A549 (cell line): ENCODE measurements around the gene TNFSF11.

Experiments
- CHD2 ChIP-seq: fragments of 150-350 bp; IDR thresholded peaks from 2 replicates; pipeline ENCODE4 v1.6.1; 2014; ENCODE audit warnings: low read length; ENCODE audit not compliant: partially characterized antibody
- CTCF ChIP-seq: fragments of >200 bp; sonication (Bioruptor Twin); formaldehyde crosslinking; IDR thresholded peaks from 3 replicates; pipeline ENCODE4 v1.5.1; 2016
- ELK1 ChIP-seq: fragments of 150-350 bp; IDR thresholded peaks from 2 replicates; pipeline ENCODE4 v1.6.1; 2014; ENCODE audit warnings: low read depth, mild to moderate bottlenecking, low read length
- ESRRA ChIP-seq: fragments of 150-350 bp; IDR thresholded peaks from 2 replicates; pipeline ENCODE4 v1.6.1; 2014; ENCODE audit warnings: mild to moderate bottlenecking, low read length, borderline replicate concordance
- FOSL2 ChIP-seq, 2 experiments: fragments of 450-650 bp in 1 of 2; fragments of >200 bp in 1 of 2; sonication (Bioruptor Twin) in 1 of 2; formaldehyde crosslinking; IDR thresholded peaks; 2 replicates each; pipeline versions ENCODE4 v1.5.0 to v1.6.1; 2016 to 2020; ENCODE audit warnings: mild to moderate bottlenecking in 1 of 2, moderate library complexity in 1 of 2
- JUN ChIP-seq, 2 experiments: fragments of >200 bp; sonication (Bioruptor Twin); formaldehyde crosslinking; IDR thresholded peaks; 2 replicates in 1 of 2; 3 replicates in 1 of 2; pipeline ENCODE4 v1.6.1; 2016 to 2017
- NFE2L2 ChIP-seq: fragments of 150-350 bp; conservative IDR thresholded peaks from 2 replicates; pipeline ENCODE4 v1.6.1; 2014; ENCODE audit warnings: low read length
- NR3C1 ChIP-seq: fragments of >200 bp; sonication (Bioruptor Twin); formaldehyde crosslinking; IDR thresholded peaks from 3 replicates; pipeline ENCODE4 v1.6.1; 2017
- POLR2A ChIP-seq: IDR thresholded peaks from 2 replicates; pipeline ENCODE4 v1.6.1; 2012; ENCODE audit warnings: mild to moderate bottlenecking, low read length
- ZSCAN20 ChIP-seq: fragments of 250-450 bp; sonication (Bioruptor Pico); IDR thresholded peaks from 2 replicates; pipeline ENCODE4 v1.8.0; 2022; ENCODE audit warnings: mild to moderate bottlenecking, moderate library complexity
- TF ChIP-seq, protein P1 (sequence below): fragments of 250-450 bp; sonication (Bioruptor Pico); IDR thresholded peaks from 2 replicates; pipeline ENCODE4 v1.5.0; 2021; ENCODE audit warnings: mild to moderate bottlenecking, moderate library complexity, borderline replicate concordance
- TF ChIP-seq, protein P2 (sequence below): fragments of >200 bp; sonication (Bioruptor Twin); formaldehyde crosslinking; IDR thresholded peaks from 3 replicates; pipeline ENCODE4 v1.6.1; 2016

- no peak for TF ChIP-seq JUN (IDR thresholded peaks at IDR 0.05)
- TF ChIP-seq NR3C1: no peak
- TF ChIP-seq NFE2L2: no peak
- no peak for TF ChIP-seq ELK1
- no peak for TF ChIP-seq ZSCAN20 (CRISPR knock-in tag)
- TF ChIP-seq CTCF: no peak
- TF ChIP-seq CHD2: no peak
- no peak for TF ChIP-seq ESRRA
- TF ChIP-seq POLR2A: no peak
- TF ChIP-seq, protein P1, sequence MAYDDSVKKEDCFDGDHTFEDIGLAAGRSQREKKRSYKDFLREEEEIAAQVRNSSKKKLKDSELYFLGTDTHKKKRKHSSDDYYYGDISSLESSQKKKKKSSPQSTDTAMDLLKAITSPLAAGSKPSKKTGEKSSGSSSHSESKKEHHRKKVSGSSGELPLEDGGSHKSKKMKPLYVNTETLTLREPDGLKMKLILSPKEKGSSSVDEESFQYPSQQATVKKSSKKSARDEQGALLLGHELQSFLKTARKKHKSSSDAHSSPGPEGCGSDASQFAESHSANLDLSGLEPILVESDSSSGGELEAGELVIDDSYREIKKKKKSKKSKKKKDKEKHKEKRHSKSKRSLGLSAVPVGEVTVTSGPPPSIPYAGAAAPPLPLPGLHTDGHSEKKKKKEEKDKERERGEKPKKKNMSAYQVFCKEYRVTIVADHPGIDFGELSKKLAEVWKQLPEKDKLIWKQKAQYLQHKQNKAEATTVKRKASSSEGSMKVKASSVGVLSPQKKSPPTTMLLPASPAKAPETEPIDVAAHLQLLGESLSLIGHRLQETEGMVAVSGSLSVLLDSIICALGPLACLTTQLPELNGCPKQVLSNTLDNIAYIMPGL (CRISPR knock-in tag): no peak
- TF ChIP-seq, protein P2, sequence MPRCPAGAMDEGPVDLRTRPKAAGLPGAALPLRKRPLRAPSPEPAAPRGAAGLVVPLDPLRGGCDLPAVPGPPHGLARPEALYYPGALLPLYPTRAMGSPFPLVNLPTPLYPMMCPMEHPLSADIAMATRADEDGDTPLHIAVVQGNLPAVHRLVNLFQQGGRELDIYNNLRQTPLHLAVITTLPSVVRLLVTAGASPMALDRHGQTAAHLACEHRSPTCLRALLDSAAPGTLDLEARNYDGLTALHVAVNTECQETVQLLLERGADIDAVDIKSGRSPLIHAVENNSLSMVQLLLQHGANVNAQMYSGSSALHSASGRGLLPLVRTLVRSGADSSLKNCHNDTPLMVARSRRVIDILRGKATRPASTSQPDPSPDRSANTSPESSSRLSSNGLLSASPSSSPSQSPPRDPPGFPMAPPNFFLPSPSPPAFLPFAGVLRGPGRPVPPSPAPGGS: no peak
- no peak for TF ChIP-seq FOSL2 (IDR thresholded peaks at IDR 0.05)
- no peak for TF ChIP-seq FOSL2 (CRISPR knock-in tag; IDR thresholded peaks at IDR 0.05)
These were observed 71.8 kb downstream of the TNFSF11 start for GRCh38 chr13:42645717-42646116.
